KG1 (cell line): Measurements from ENCODE around the gene TXLNG.
"Not testable (repeated sequence)": the region's sequence is repeated elsewhere in the genome, so short reads cannot be mapped to it uniquely, and the experiment has no call there.

Experiments used
- DNase-seq: peaks from one replicate; lab custom pipeline; 2025; lab: John Stamatoyannopoulos, UW

TXLNG gene

DNA sequence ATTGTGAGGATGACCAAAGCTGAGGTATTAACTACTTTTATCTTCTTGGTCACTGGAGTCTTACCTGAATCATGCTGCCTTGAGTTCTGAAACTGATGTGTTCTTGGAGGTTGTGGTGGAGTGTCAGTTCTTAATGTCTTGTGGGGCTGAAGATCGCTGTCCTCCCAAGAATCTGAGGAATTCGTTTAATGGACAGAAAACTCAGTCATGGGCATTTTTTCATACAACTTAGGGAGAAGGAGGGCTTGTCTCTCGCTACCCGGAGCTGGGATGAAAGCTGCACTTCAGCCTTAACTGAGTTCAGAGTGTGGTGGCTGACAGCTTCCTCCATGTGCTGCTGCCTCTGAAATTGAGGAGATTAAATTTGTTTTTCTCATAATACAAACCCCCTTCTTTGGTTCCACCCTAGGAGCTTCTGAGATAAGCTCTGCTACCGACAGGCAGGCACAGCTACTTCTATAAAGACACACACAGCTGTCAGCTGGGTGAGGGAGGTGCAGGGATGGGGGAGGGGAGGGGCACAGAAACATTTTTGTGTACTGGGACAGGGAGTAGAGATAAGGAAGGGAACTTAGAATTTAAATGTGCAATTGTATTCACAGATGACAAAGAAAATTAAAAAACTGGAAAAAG lies 53.1 kb downstream of the TXLNG start:
- DNase-seq: no peak

DNA sequence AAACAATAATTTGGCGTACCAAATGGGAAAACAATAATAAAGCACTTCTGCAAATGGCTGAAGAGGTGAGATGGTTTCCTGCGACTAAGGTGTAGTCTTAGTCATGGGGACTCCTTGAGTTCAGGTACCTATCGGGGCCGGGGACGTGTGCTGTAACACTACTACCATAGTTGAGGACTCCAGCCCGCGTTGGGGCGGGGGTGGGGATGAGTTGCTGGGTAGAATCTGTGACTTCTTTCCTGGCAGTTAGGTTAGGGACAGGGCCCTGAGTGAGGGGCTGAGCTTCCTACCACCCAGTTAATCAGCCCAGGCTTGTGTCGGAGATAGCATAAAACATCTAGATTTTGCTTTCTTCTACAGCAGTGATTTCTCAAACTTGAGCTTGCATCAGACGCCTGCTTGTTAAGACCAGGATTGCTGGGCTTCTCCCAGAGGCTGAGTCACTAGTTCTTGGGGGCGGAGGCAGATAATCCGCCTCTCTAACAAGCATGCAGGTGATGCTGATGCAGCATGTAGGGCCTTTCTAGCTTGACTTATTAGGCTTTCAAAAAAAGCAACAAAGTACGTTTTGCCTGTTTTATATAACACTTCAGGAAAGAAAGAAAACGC lies 53.7 kb downstream of the TXLNG start:
- no peak for DNase-seq

DNA sequence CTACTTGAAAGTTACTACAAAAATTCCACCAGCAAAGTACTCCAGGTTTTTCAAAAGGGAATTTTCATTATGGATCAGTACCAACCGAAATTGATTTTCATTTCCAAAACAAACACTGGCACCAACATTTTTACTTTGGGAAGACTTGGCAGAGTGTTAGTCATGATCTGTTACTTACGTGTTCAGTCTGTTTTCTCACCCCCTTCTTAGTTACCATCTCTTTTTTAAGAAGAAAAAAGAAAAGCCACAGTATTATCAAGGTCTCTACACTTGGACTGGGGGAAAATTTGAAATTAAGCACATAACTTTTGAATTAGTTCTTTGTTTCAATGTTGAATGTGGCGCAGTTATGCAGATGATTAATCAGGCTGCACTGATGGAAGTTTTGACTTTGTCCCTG lies 56.4 kb downstream of the TXLNG start:
- no peak for DNase-seq

DNA sequence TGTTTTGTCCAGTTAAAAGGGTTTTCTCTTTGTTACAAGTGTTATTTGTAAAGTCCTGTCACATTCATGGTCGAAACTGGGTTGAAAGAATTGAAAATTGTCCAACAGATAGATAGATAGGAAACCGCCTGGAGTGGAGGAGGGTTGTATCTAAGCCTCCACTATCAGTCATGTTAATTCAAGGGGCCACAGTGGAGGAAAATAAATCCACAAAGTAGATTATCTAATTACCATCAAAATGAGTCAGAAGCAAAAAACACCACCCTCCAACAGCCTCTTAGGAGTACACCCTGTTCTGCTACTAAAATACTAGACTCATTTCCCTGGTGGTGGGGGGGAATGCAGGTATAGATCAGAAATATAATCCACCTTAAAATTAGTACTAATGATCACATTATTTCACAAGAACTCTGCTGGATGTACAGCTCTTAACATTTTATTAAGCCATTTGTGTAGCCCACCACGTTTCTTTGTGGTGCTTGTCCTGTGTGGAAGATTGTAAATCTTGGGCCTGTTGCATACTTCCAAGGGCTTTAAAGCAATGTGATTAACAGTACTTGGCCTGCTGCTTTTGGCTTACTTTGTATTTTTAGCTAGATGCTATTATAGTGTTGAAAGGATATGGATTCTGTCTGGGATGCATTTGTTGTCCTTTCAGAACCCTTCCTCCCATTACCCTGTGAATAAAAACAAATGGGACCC lies 57.1 kb downstream of the TXLNG start:
- DNase-seq: no peak

DNA sequence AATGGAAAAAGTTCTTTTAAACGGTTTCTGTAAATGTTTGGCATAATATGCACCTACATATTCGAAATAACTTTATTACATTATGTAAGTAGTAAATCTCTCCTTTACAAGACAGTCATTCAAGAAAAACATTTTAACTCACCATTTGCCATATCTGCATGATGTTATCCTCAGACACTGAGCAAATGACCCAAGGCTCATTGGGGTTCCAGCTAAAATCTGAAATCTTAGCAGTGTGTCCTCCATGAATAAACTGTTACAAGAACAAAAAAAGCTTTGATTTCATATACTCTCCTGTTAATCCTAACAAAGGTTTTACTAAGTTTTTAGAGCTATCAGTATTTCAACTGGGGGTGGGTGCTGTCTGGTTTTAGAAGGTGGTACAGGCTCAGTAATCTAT lies 59.4 kb downstream of the TXLNG start:
- DNase-seq: no peak

DNA sequence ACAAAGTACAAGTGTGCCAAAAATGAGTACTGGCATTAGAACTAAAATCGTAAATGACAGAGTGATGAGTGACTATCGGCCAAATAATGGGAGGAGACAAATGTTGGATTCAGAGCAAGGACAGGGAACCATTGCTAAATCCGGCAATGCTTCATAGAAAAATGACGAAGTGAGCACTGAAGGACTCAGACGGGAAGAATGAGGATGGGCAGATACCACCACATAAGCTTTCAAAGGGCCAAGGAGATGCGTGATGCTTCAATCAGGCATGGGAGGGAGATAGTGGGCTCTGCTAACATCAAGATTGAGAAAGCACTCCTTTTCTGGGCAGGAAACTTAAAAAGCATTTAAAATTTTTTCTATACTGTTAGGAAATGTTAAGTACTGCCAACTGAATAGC lies 62.3 kb downstream of the TXLNG start:
- no peak for DNase-seq

DNA sequence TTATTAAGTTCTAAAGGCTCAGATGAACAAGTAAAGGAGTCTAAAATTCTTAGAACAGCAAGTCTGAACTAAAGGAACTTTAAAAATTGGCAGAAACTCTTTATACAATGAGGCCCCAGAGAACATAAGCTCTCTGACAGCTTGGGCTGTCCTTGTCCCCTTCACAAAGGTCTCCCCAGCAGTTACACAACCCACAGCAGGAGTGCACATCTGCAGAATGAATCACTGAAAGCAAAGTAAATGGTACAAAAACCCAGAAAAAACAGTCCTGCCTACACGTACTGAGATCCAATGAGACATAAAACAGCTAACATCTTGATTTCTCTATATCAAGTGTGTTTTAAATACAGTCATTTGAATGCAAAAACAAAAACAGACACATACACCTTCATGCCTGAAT lies 65.2 kb downstream of the TXLNG start:
- no peak for DNase-seq

DNA sequence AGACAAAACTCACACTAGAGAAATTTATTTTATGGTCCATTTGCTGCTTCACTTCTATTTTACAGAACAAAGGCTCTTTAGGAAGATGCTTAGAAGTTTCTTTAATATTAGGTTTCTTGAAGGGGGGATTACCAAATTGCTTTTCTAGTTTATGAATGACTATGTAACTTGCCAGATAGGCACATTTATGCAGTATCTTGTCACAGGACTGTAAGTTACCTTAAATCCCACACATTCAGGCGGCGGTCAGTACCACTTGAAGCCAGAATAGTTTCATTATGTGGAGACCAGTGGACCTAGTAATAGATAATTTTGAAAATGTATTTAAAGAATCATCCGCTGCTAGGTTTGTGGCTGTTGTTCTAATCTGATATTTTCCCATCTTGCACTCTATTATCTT lies 65.6 kb downstream of the TXLNG start:
- DNase-seq: no peak

DNA sequence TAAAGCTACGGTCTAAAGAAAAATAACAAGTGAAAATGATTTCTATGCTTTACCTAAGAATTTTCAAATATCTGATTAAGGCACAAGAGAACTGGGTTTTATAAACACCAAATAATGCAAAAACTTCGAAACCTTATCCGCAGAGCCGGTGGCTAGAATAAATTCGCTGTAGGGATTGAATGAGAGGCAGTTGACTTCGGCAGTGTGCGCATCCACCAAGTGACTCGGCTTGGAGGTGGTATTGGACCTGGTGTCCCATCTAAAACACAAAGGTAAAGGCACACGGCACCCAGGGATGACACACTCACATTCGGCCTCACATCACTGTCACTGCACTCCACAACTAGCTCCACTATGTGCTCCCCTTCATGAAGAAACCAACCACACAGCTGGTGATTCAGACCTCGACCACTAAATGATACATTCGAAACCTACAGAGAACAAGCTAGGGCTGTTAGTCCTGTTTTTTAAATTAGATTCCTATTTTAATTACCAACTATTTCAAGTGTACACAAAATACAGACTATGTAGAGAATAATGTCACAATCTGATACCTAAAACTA lies 66.4 kb downstream of the TXLNG start:
- no peak for DNase-seq

DNA sequence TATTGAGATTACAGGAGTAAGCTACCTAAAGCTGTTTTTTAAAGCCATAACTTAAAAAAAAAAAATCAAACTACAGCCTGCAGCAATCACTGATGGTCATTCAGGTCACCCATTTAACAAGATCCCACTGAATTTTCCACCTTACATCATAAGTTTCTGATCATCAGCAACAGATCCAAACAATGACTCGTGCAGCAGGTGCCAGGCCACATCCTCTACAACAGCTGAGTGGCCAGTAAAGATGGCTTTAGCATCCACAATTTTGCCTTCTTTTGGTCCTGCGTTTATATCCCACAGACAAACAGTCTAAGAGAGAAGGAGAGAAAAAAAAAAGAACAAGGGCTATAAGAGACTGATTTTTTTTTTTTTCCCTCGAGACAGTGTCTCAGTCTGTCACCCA lies 67.3 kb downstream of the TXLNG start:
- DNase-seq: no peak

DNA sequence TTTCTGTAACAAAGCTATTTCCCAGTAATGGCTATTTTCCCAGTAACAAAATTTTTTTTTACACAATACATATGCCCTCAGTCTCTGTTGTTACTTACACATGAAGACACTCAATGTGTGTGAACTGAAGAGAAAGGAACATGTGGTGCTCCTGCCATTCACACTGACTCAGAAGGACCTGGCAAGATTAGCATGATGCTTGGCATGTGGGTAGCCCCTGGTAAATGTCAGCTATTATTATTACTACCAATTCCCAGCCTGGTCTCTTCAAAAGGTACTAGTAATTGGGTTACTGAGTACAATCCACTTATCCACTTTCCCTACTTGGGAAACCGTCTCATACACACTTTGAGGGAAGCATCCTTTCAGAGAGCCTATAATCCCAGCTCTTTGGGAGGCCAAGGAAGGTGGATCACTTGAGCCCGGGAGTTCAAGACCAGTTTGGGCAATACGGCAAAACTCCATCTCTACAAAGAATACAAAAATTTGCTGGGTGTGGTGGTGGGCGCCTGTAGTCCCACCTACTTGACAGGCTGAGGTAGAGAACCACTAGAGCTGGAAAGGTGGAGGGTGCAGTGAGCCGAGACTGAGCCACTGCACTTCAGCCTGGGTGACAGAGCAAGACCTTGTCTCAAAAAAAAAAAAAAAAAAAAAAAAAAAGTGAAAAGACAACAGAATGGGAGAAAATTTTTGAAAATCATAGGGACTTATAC lies 69.3 kb downstream of the TXLNG start:
- no peak for DNase-seq

DNA sequence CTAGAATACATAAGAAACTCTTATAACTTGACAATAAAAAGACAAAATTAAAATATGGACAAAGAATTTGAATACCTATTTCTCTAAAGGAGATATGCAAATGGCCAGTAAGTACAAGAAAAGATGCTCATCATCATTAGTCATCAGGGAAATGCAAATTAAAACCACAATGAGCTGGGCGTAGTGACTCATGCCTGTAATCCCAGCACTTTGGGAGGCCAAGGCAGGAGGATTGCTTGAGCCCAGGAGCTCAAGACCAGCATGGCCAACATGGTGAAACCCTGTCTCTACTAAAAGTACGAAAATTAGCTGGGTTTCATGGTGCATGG lies 69.8 kb downstream of the TXLNG start:
- DNase-seq: not testable (repeated sequence)

DNA sequence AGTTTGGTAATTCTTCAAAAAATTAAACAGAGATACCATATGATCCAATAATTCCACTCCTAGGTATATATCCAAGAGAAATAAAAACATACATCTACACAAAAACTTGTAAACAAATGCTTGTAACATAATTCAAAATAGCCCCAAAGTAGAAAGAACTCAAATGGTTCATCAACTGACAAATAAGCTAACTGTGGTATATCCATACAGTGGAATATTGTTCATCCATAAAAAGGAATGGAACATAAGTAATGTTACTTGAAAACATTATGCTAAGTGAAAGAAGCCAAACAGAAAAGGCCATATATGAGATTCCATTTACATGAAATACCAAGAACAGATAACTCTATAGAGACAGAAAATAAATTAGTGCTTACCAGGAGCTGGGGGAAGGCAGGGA lies 70.5 kb downstream of the TXLNG start:
- no peak for DNase-seq

DNA sequence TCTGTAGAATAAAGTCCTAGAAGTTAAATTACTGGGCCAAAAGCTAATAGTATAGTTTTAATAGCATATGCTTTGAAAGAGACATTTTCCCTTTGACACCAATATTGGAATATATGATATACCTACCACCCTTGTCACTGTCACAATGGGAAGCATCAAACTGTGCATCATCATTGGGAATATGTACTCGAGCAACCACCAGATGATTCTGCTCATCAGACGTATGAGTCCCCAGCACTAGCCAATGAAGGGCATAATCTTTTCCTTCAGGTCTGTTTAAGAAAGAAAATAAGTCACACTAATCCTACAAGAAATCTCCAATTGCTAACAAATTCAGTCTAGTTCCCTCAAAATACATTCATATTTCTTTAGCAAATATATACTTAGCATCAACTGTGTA lies 76.6 kb downstream of the TXLNG start:
- DNase-seq: no peak

DNA sequence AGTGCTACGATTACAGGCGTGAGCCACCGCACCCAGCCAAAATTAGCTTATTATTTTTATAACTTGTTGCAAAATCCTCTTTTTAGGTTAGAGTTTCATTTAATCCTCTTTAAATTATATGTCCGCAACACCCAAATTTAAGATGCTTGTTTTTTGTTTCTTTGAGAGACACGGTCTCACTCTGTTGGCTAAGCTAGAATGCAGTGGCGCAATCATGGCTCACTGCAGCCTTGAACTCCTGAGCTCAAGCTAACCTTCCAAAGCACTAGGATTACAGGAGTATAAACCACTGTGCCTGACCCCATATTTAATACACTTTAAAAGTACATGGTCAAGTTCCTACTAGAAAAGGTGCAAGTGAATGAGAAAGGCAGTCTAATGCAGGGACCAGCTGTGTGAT lies 81.7 kb downstream of the TXLNG start:
- no peak for DNase-seq

DNA sequence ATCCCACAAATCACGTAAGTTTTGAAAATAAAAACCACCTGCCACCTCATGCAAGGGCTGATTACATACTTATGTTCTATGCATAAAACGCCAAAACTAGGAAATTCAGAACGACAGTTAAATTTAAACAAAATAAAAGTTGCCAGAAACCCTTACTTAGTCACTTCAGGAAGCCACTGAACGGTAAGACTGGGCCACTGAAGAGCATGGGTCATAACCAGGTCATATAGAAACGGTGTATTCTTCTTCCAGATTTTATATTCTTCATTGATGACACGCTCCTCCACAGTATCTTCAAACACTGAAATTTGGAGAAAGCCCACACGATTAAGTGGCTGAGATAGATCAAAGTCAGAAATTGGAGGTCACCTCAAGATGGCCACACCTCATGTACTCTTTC lies 82.7 kb downstream of the TXLNG start:
- no peak for DNase-seq

DNA sequence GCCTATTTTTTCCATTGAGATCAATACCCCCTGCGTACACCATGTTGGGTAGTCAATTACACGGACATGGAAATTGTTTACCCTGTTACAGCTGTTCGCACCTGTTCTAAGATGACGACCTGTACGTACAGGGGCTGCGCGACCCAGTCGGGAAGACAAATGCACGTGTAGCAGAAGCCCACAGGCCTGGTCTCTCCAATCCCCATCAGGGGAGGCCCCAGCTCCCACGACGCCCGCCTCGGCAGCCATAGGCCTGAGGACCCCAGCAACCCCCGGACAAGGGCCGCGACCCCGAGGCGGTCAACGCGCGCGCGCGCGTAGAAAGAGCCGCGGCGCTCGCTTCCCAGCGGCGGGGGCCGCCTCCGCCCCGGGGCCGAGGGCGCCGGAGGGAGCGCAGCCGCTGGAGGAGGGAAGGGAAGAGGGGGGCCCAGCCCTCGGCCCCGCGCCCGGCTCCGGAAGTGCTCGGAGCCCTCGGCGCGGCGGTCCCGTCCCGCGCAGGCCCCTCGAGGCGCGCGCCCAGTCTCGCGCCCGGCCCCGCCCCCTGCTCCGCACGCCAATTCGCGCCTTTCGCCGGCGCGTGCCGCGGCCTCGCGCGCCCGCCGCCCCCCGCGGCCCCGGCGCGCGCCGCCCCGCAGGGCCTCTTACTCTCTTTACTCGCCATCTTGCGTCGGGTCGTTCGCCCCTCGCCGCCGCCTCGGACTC lies 83.3 kb downstream of the TXLNG start:
- DNase-seq: no peak

DNA sequence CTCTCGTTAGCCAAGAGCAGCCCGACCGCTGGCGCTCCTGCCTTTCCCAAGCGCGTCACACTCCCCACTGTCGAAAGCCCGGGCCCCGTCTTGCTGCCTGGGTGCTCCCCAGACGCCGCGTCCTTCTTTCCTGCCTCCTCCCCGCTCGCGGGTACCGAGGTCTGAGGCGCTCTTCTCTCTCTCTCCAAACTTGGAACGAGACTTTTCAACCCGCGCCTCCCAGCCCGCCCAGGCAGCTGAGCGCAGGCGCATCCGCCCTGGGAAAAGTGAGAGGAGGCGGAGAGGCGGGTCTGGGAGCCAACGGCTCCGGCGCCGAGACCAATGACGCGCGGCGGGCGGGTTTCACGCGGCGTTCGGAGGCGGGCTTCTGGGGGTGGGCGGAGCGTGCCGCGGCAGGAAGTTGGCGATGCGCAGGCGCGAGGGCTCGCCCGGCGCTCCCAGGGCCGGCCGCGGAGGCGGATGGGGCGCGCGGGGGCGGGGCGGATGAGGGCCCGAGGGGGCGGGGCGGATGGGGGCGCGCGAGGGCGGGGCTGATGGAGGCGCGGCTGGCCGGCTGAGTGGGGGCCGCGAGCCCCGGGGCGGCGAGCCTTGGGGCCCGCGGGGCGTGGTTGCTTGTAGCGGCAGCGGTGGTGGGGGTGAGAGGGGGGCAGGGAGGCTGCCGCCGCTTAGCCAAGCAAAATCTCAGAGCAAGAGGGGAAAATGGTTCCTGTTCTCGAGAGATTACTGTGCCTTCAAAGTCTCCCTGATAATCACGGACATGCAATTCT lies 84.0 kb downstream of the TXLNG start, which contains the start of gene RBBP7:
TSS of gene RBBP7 (minus strand) at position 268 of the 767 bp plus-strand sequence. CDS start 309 bp downstream, outside the sequence.
- DNase-seq: peak; percentile 65

DNA sequence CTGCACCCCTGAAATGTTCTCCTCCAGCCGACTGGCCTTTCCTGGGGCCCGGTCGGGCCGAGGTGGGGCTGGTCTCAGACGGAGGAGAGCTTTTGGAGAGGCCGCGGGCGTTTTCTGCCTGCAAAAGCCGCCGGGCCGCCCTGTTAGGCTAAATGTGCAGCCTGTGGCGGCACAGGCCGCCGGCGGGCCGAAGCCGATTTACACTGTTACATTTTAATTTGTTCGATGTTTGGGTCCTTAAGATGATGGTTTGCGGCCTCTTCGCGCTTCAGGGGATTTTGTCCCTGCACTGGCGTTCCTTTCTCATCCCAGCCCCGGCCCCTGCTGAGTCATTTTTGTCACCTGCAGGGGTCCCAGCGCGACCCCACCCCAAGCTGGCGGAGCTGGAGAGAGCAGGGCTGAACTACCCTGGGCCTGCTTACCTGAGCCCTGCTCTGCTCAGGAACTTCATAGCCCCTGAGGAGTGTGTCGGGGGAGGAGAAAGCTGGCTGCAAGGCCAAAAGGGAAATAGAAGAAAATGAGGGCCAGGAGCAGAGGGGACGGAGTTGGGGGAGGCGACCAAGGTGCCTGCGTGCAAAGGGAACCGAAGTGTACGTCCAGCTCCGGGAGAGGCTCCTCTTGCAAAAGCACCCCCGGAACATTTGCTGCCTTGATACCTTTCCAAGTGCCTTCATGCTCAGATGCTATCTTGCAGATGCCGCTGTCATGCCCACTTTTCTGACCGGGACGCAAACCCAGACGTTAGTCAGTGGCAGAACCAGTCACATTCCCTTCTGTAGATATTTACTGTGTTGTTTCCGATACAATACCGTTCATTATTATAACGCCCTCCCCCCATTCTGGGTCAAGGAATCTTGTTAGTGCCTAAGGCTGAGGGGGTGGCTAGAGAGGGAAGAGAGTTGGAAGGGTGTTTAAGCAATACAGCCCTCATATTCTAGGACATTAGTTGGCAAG lies 84.9 kb downstream of the TXLNG start:
- no peak for DNase-seq

DNA sequence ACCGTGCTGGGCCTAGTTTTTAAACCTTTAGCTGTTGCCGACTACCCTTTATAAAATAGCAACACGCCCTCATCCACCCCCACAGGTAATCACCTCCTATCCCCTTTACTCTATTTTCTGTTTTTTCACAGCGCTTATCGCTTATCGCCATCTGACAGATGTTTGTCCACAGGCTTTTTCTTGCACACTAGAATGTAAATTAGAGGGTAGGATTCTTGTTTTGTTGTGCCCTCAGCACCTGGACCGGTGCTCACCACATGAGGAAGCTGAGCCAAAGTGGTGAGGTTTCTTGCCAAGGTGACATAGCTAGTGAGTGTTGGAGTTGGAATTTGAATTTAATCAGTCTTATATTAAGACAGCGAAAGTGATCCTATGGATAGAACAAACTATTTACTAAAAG lies 86.8 kb downstream of the TXLNG start:
- DNase-seq: no peak
